Breast epithelium (tissue), 4 donors: ENCODE measurements around the gene TRIM52. TPM values are rescaled to one million over a fixed set of nuclear protein-coding genes. Genes with fewer than 3 reads are reported as not detected.

Experiments
- DNase-seq, 2 donors: peaks; one replicate each; pipeline ENCODE4 v3.0.0-alpha.2; 2019; ENCODE audit warnings: low spot score in 2 of 2
- H3K27ac ChIP-seq, 2 donors: fragments of 200-600 bp; sonication (generic) in 1 of 2; one replicate each; pipeline ENCODE4 v1.5.1; 2016 to 2019; ENCODE audit warnings: mild to moderate bottlenecking in 1 of 2
- H3K27me3 ChIP-seq, 2 donors: fragments of 200-600 bp; sonication (generic) in 1 of 2; one replicate each; pipeline versions ENCODE4 v1.5.1 to v1.6.0; 2017 to 2019; ENCODE audit warnings: control low read depth in 1 of 2, mild to moderate bottlenecking in 1 of 2
- H3K36me3 ChIP-seq: fragments of 200-600 bp; one replicate; pipeline ENCODE4 v1.5.1; 2019
- H3K4me1 ChIP-seq, 2 donors: fragments of 200-600 bp; sonication (generic); one replicate each; pipeline ENCODE4 v1.5.1; 2016 to 2019; ENCODE audit warnings: control low read depth in 1 of 2
- H3K4me3 ChIP-seq, 3 donors: fragments of 200-600 bp; sonication (generic); 1 replicate in 2 of 3; 2 replicates in 1 of 3; pipeline ENCODE4 v1.5.1; 2016 to 2019; ENCODE audit warnings: mild to moderate bottlenecking in 3 of 3, moderate library complexity in 2 of 3
- H3K9me3 ChIP-seq, 2 donors: fragments of 200-600 bp; sonication (generic) in 1 of 2; one replicate each; pipeline ENCODE4 v1.5.1; 2016 to 2019; ENCODE audit warnings: control low read depth in 1 of 2
- POLR2A ChIP-seq: fragments of 450-650 bp; IDR thresholded peaks from one replicate; pipeline ENCODE4 v1.6.1; 2016; ENCODE audit warnings: antibody characterized with exemption, mild to moderate bottlenecking, moderate library complexity
- POLR2AphosphoS5 ChIP-seq, 3 donors: sonication (generic); formaldehyde crosslinking; IDR thresholded peaks; one replicate each; pipeline ENCODE4 v1.6.1; 2017; ENCODE audit warnings: antibody characterized with exemption in 3 of 3
- intact Hi-C: fragments of 100-400 bp; cut with DNase I; formaldehyde crosslinking; loops from one replicate; pipeline ENCODE4 v1.15.1; 2023; ENCODE audit warnings: low total_unique reads
- total RNA-seq, 3 donors: library from RNA; depleted of rRNA; stranded (reverse); fragments of >200 nt; gene quantifications; one replicate each; pipeline ENCODE4 v1.1.0, GENCODE V29; 2016
- TF ChIP-seq, protein P1 (sequence below), 3 donors: fragments of 450-650 bp; IDR thresholded peaks; one replicate each; pipeline ENCODE4 v1.5.1; 2016 to 2017; ENCODE audit warnings: antibody characterized with exemption in 3 of 3, mild to moderate bottlenecking in 3 of 3, moderate library complexity in 3 of 3

TRIM52 gene
- total RNA-seq, 3 donors from 2014 or later, result 12.8 to 18.6 (median 18.4) TPM

DNA sequence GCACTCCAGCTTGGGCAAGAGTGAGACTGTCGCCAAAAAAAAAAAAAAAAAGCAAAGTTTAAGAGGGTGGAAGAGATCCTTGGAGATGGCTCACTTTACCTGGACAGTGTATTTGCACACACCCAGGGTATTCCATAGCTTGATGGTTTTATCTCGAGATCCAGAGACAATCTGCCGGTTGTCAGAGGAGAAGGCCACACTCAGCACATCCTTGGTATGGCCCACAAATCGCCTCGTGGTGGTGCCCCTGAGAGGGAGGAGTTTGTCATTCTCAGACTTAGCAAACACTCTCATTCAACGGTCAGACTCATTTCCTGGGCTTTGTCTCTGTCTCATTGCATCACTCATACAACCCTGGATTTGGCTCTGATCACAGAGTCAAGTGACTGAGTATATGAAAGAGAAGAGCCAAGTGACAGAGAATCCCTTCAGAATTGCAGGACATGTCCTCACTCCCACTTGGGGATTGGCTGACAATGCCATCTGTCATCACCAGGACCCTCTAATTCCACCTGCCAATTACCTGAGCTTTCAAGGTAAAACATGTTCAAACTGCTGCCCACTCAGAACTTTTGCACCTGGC, 19.5 kb downstream of the TRIM52 start:
- H3K4me3 ChIP-seq, result peak overlapping the region in 1 of 3 donors; percentile 79
- no peaks in the 10 kb centered on the region for H3K9me3 ChIP-seq
- H3K36me3 ChIP-seq, result no peaks in the 10 kb centered on the region
- peak overlapping the region; percentile 95 to 97 for H3K27ac ChIP-seq
- H3K27me3 ChIP-seq, result no peaks in the 10 kb centered on the region
- no peak for DNase-seq
- TF ChIP-seq POLR2A (no peak), POLR2AphosphoS5 (IDR thresholded peaks at IDR 0.05) (no peak)
- TF ChIP-seq, protein P1, sequence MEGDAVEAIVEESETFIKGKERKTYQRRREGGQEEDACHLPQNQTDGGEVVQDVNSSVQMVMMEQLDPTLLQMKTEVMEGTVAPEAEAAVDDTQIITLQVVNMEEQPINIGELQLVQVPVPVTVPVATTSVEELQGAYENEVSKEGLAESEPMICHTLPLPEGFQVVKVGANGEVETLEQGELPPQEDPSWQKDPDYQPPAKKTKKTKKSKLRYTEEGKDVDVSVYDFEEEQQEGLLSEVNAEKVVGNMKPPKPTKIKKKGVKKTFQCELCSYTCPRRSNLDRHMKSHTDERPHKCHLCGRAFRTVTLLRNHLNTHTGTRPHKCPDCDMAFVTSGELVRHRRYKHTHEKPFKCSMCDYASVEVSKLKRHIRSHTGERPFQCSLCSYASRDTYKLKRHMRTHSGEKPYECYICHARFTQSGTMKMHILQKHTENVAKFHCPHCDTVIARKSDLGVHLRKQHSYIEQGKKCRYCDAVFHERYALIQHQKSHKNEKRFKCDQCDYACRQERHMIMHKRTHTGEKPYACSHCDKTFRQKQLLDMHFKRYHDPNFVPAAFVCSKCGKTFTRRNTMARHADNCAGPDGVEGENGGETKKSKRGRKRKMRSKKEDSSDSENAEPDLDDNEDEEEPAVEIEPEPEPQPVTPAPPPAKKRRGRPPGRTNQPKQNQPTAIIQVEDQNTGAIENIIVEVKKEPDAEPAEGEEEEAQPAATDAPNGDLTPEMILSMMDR (IDR thresholded peaks at IDR 0.05), result no peak
- peaks cover 0 to 9% of the 10 kb centered on the region in 2 donors for H3K4me1 ChIP-seq
- intact Hi-C loops, result loop anchor here (10.0 kb wide), 1 partner anchor 47 kb away; no protein-coding TSS in a partner anchor

GRCh38 chr5:181239062-181239663, 21.8 kb downstream of the TRIM52 start:
- intact Hi-C loops, result no loop called here
- TF ChIP-seq POLR2A (no peak), POLR2AphosphoS5 (IDR thresholded peaks at IDR 0.05) (no peak)
- TF ChIP-seq, protein P1 (IDR thresholded peaks at IDR 0.05), result no peak
- H3K4me1 ChIP-seq, result no peaks in the 10 kb centered on the region
- H3K27me3 ChIP-seq, result no peaks in the 10 kb centered on the region
- no peak overlapping the region for H3K27ac ChIP-seq
- no peak for DNase-seq
- H3K36me3 ChIP-seq, result no peaks in the 10 kb centered on the region
- no peak overlapping the region for H3K4me3 ChIP-seq
- no peaks in the 10 kb centered on the region for H3K9me3 ChIP-seq

DNA sequence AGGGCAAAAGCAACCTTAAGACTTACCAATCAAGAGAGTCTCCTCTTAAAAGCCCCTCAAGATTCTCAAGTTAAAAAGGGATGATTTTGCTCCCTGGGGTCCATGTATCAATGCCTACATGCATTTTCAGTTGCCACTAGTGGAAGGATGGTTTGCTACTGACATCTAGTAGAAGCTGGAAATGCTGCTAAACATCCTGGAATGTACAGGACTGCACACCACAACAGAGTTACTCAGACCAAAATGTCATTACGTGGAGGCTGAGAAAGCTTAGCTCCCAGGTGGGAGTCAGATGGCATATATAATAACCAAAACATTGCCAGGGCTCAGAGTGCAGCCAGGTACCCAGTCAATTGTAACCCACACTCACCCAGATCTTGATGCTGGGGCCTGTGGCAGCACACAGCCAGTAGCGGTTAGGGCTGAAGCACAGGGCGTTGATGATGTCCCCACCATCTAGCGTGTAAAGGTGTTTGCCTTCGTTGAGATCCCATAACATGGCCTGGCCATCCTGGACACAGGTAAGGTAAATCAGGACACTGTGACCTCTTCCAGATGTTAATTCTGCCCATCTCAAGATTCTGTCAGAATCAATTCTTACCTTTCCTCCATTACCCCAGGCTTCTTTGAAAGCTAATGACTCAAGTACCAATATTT, 23.1 kb downstream of the TRIM52 start:
- no peak for DNase-seq
- Histone ChIP-seq H3K27me3 (no peaks in the 10 kb centered on the region), H3K36me3 (no peaks in the 10 kb centered on the region), H3K4me1 (no peaks in the 10 kb centered on the region), H3K27ac (no peak overlapping the region), H3K4me3 (no peak overlapping the region), H3K9me3 (no peaks in the 10 kb centered on the region)
- no peak for TF ChIP-seq POLR2AphosphoS5 (IDR thresholded peaks at IDR 0.05)
- intact Hi-C loops, result no loop called here

DNA sequence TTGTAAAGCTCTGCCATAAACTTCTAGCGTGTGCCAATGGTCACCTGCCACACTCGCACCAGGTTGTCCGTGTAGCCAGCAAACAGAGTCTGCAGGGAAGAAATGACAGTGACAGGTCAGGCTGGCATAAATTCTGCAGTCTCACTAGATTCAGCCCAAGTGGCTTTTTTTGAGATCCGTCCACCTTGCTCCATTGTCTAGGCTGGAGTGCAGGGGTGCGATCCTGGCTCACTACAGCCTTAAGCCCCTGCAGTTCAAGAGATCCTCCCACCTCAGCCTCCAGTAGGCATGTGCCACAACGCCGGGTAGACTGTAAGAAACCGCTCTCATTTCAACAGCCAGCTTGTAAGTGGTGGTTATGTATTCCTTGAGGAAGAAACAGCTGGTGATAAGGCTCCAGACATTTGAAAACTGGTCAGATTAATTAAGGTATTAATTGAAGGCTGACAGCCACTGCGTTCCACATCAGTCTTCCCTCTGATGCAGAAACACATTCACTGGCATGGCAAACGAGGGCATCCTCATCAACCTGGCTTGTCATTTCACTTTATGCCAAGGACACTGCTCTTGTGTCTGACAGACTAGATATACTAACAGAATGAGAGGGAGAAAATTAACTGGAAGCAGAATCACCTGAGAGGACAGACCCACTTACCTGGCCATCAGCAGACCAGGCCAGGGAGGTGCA, 23.8 kb downstream of the TRIM52 start:
- Histone ChIP-seq H3K27ac (no peak overlapping the region), H3K36me3 (no peaks in the 10 kb centered on the region), H3K9me3 (no peaks in the 10 kb centered on the region), H3K27me3 (no peaks in the 10 kb centered on the region), H3K4me1 (no peaks in the 10 kb centered on the region), H3K4me3 (no peak overlapping the region)
- intact Hi-C loops, result no loop called here
- DNase-seq, result no peak
- TF ChIP-seq, protein P1 (IDR thresholded peaks at IDR 0.05), result no peak
- TF ChIP-seq POLR2AphosphoS5 (IDR thresholded peaks at IDR 0.05) (no peak), POLR2A (no peak)

DNA sequence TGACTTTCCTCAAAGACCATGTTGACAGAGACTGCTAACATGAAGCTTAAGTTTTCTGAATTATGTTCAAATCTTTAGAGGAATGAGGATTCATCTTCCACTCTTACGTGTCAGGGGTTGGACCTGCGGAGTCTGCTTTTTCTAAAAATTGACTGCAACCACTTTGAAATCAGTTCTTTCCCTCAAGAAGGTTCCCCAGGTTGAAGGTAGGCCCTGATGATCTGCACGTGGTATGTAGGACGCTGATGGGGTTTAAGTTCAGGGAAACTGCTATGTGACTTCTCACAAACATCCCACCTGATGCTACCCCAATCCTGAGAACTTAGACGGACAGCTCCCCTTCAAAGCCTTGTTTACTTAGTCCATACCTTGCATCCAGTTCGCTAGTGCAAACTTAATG, 24.5 kb downstream of the TRIM52 start:
- no peaks in the 10 kb centered on the region for H3K36me3 ChIP-seq
- H3K27ac ChIP-seq, result no peak overlapping the region
- DNase-seq, result no peak
- H3K4me1 ChIP-seq, result no peaks in the 10 kb centered on the region
- TF ChIP-seq POLR2A (no peak), POLR2AphosphoS5 (IDR thresholded peaks at IDR 0.05) (no peak)
- TF ChIP-seq, protein P1 (IDR thresholded peaks at IDR 0.05), result no peak
- no peaks in the 10 kb centered on the region for H3K9me3 ChIP-seq
- H3K4me3 ChIP-seq, result no peak overlapping the region
- intact Hi-C loops, result no loop called here
- H3K27me3 ChIP-seq, result no peaks in the 10 kb centered on the region
